SK-N-MC (cell line): ENCODE data around the gene SKOR2.
A peak's percentile ranks its signal among the peaks of the same experiment; 100 is the strongest.

Experiments used
- DNase-seq: peaks from one replicate; pipeline ENCODE4 v3.0.0-alpha.2; 2011; ENCODE audit warnings: low read depth, low spot score
- H3K27ac ChIP-seq: fragments of 200-600 bp; sonication (generic); 2 replicates; pipeline ENCODE4 v1.5.1; 2016; ENCODE audit warnings: mixed run types
- H3K36me3 ChIP-seq: fragments of 200-600 bp; sonication (generic); 2 replicates; pipeline ENCODE4 v1.6.1; 2017; ENCODE audit warnings: antibody characterized with exemption, low read length, mixed read lengths; ENCODE audit not compliant: insufficient read depth
- H3K4me3 ChIP-seq: fragments of 200-600 bp; sonication (generic); 2 replicates; pipeline ENCODE4 v1.5.1; 2016
- H3K9ac ChIP-seq: fragments of 200-600 bp; sonication (generic); 2 replicates; pipeline ENCODE4 v1.8.0; 2017; ENCODE audit warnings: mixed run types, mixed read lengths; ENCODE audit not compliant: insufficient read length
- H3K9me3 ChIP-seq: fragments of 200-600 bp; sonication (generic); 2 replicates; pipeline ENCODE4 v1.6.1; 2017; ENCODE audit warnings: low read depth, mild to moderate bottlenecking, antibody characterized with exemption, low read length, moderate library complexity, mixed read lengths
- EZH2 ChIP-seq: fragments of 200-600 bp; sonication (generic); IDR thresholded peaks from one replicate; pipeline ENCODE4 v1.6.1; 2017; ENCODE audit warnings: antibody characterized with exemption
- FOXP2 ChIP-seq: optimal IDR thresholded peaks from 2 replicates; pipeline ENCODE3; 2011; ENCODE audit warnings: mild to moderate bottlenecking, moderate library complexity; ENCODE audit not compliant: insufficient read depth; ENCODE audit errors: extremely low read length, control extremely low read depth
- POLR2AphosphoS5 ChIP-seq: IDR thresholded peaks from 2 replicates; pipeline ENCODE4 v1.6.1; 2012; ENCODE audit warnings: mild to moderate bottlenecking, low read depth, low read length, borderline replicate concordance

The SKOR2 gene, protein sequence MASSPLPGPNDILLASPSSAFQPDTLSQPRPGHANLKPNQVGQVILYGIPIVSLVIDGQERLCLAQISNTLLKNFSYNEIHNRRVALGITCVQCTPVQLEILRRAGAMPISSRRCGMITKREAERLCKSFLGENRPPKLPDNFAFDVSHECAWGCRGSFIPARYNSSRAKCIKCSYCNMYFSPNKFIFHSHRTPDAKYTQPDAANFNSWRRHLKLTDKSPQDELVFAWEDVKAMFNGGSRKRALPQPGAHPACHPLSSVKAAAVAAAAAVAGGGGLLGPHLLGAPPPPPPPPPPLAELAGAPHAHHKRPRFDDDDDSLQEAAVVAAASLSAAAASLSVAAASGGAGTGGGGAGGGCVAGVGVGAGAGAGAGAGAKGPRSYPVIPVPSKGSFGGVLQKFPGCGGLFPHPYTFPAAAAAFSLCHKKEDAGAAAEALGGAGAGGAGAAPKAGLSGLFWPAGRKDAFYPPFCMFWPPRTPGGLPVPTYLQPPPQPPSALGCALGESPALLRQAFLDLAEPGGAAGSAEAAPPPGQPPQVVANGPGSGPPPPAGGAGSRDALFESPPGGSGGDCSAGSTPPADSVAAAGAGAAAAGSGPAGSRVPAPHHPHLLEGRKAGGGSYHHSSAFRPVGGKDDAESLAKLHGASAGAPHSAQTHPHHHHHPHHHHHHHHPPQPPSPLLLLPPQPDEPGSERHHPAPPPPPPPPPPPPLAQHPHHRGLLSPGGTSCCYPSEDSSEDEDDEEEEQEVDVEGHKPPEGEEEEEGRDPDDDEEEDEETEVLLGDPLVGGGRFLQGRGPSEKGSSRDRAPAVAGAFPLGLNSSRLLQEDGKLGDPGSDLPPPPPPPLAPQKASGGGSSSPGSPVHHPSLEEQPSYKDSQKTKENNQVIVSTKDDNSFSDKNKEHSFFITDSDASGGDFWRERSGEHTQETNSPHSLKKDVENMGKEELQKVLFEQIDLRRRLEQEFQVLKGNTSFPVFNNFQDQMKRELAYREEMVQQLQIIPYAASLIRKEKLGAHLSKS

DNA sequence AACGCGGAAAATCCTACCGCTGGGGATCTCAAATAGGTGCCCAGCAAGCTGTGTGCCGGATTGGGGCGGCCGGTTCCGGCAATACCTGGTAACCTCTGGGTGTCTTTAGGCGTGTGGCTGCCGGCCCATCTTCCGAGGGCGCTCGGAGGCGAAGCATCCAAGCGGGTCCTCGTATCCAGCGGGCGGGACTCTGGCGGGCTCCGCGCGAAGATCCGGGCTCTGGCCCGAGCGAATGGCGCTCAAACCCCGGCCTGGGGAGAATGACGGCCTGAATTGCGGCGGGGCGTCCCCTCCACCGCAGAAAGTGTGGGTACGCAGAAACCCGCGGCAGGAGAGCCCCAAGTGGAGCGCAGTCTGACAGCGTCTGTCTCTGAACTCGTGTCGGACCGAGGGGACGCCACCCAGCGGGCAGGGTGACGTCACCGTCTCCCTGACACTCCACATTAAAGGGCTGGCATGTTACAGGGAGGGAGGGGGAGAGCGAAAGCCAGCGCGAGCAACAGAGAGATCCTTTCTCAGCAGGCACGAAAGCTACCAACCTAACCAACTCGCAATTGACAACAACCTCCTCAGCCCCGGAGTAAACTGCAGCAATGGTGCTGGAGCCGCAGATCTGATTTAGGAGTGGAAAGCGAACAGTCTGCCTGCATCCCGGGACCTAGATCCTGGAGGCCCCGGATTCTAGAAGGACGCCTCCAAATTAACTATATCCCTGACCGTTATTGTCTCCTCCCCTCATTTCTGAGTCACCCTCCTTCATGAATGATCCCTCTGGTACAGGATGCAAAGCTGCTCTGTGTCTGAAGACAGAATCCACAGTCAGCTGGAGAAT lies at the start of gene SKOR2:
Gene SKOR2, minus strand, starts transcription at position 372 of the 832 bp plus-strand sequence. CDS start 2,477 bp downstream, outside the sequence.
- TF ChIP-seq EZH2 = no peak
- no peak for TF ChIP-seq FOXP2
- no peak for TF ChIP-seq POLR2AphosphoS5
- Histone ChIP-seq H3K9me3 (no peaks in the 10 kb centered on the region), H3K27ac (no peak within 1 kb of the TSS), H3K36me3 (no peaks in the 10 kb centered on the region), H3K9ac (no peak within 1 kb of the TSS), H3K4me3 (no peak within 1 kb of the TSS)
- DNase-seq = no peak

DNA sequence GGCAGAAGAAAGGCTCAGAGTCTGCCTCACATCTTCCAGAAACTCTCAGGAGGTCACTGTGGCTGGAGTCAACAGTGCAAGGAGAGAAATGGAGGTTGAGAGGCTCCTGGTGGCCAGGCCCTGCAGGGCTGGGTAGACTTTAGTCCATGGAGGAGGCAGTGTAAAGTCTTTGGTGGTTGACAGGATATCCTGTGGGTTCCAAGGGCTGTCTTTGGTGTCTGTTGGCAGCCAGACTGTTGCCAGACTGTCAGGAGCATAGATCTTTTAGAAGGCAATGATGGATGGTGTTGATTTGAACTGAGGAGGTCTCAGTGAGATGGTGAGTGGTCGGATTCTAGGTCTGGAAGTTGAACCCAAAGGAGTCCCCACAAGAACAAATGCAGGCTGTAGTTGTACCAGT lies 45.0 kb upstream of the SKOR2 start:
- H3K9ac ChIP-seq = no peak overlapping the region
- TF ChIP-seq POLR2AphosphoS5 (no peak), EZH2 (no peak), FOXP2 (no peak)
- H3K4me3 ChIP-seq = no peak overlapping the region
- no peaks in the 10 kb centered on the region for H3K36me3 ChIP-seq
- H3K27ac ChIP-seq = no peak overlapping the region
- no peaks in the 10 kb centered on the region for H3K9me3 ChIP-seq
- DNase-seq = no peak

DNA sequence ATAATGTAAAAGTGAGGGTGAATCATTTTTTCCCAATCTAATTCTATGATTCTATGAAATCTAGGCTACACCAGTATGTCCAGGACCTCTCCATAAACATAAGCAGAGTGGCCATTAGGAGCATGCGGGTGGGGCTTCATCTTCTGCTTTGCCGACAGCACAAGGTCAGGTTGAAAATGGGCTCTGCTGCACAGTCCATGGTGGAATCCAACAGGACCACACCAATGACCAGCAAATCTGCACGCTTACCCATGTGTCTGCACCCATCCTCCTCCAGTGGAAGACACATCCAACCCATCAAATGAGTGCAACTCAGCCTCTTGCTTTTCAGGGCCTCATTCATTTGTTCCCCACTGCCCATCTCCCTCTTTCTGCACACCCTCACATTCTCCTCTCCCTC lies 43.3 kb upstream of the SKOR2 start:
- H3K9ac ChIP-seq = no peak overlapping the region
- TF ChIP-seq POLR2AphosphoS5 (no peak), EZH2 (no peak), FOXP2 (no peak)
- H3K27ac ChIP-seq = no peak overlapping the region
- no peaks in the 10 kb centered on the region for H3K36me3 ChIP-seq
- H3K9me3 ChIP-seq = no peaks in the 10 kb centered on the region
- H3K4me3 ChIP-seq = no peak overlapping the region
- no peak for DNase-seq

DNA sequence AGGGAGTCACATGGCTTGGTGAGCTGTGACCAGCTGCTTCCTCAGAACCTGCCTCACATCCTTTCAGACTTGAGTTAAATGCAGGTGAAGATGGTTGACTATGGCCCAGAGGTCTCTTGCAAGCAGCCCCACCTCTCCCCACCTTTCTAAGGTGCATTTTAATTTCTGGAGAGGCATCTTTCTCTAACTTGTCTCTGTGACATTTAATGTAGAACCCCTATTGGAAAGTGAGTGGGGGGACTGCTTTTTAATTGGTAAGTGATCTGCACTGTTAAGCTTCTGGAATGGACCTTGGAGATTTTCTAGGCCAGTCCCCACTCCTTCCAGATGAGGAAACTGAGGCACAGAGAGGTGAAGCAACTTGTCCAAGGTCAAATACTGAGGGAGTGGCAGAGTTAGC lies 37.3 kb upstream of the SKOR2 start:
- TF ChIP-seq POLR2AphosphoS5 (no peak), EZH2 (no peak), FOXP2 (no peak)
- H3K9me3 ChIP-seq = no peaks in the 10 kb centered on the region
- no peak overlapping the region for H3K27ac ChIP-seq
- no peaks in the 10 kb centered on the region for H3K36me3 ChIP-seq
- H3K9ac ChIP-seq = no peak overlapping the region
- no peak overlapping the region for H3K4me3 ChIP-seq
- DNase-seq = no peak

DNA sequence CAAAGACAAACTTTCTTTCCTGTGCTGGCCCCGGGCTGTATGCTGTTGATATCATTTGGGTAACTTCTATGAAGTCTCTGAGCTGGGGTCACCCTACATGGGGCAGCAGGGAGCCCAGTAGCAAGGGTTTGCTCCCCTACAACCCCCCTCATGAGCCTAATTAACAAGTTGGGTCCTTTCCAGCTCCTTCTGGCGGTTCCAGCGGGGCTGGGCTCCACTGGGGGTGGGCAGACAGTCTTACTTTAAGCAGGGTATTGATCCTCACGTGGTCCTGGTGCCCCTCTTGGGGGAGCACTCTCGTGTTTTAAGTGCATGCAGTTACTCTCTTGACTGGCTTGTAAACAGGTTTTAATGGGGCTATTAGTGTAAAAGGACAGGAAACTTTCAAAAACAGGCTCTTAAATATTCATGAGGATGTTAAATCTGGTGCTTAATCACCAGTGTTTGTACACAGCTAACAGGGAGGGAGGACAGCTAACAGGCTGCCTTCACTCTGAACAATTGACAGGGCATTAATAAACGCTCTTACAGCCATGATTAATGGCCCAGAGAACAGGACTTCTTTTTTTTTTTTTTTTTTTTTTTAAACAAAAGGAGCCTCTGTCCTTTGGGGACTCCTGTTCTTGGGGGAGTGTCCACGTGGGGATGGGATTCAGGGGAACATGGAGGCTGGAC lies 36.6 kb upstream of the SKOR2 start:
- no peak for TF ChIP-seq EZH2
- TF ChIP-seq FOXP2 = no peak
- no peak for TF ChIP-seq POLR2AphosphoS5
- peak; percentile 6 for DNase-seq

DNA sequence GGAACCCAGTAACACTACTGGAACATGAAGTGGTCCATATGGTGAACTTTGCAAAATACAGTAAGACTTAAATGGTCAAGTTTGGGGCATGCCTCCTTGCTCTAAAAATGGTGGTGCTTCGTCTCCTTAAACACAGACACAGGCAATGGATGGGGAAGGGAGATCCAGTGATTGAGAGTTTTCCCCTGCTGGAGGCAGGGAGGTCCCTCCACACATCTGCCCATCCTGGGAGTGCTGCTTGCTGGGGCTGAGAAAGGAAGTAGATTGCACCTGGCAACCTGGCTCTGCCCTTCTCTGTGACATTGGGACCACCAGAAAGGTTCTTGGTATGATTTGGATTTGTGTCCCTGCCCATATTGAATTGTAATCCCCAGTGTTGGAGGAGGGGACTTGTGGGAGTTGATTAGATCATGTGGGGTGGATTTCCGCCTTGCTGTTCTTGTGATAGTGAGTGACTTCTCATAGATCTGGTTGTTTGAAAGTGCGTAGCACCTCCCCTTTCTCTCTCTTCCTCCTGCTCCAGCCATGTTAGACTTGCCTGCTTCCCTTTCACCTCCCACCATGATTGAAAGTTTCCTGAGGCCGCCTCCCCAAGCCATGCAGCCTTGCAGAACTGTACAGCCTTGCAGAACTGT lies 35.4 kb upstream of the SKOR2 start:
- no peak for TF ChIP-seq FOXP2
- no peak for TF ChIP-seq EZH2
- H3K36me3 ChIP-seq = no peaks in the 10 kb centered on the region
- H3K9ac ChIP-seq = no peak overlapping the region
- H3K27ac ChIP-seq = no peak overlapping the region
- no peak overlapping the region for H3K4me3 ChIP-seq
- no peaks in the 10 kb centered on the region for H3K9me3 ChIP-seq
- no peak for DNase-seq

More for the DNA sequence above, 36.6 kb upstream of the SKOR2 start:
- Histone ChIP-seq H3K27ac (no peak overlapping the region), H3K9me3 (no peaks in the 10 kb centered on the region), H3K9ac (no peak overlapping the region), H3K36me3 (no peaks in the 10 kb centered on the region), H3K4me3 (no peak overlapping the region)

DNA sequence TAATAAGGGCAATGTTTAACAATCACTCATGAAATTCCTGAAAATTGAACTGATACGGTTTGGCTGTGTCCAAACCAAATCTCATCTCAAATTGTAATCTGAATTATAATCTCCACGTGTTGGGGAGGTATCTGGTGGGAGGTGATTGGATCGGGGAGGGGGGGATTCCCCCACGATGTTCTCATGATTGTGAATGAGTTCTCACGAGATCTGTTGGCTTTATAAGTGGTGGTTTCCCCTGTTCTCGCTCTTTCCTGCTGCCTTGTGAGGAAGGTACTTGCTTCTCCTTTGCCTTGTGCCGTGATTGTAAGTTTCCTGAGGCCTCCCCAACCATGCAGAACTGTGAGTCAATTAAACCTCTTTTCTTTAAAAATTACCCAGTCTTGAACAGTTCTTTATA lies 34.0 kb upstream of the SKOR2 start:
- H3K36me3 ChIP-seq = no peaks in the 10 kb centered on the region
- H3K9ac ChIP-seq = no peak overlapping the region
- TF ChIP-seq POLR2AphosphoS5 (no peak), FOXP2 (no peak), EZH2 (no peak)
- H3K27ac ChIP-seq = no peak overlapping the region
- no peaks in the 10 kb centered on the region for H3K9me3 ChIP-seq
- H3K4me3 ChIP-seq = no peak overlapping the region
- no peak for DNase-seq
